ENCODE measurements around the gene ZSWIM8.

ZSWIM8 gene

DNA sequence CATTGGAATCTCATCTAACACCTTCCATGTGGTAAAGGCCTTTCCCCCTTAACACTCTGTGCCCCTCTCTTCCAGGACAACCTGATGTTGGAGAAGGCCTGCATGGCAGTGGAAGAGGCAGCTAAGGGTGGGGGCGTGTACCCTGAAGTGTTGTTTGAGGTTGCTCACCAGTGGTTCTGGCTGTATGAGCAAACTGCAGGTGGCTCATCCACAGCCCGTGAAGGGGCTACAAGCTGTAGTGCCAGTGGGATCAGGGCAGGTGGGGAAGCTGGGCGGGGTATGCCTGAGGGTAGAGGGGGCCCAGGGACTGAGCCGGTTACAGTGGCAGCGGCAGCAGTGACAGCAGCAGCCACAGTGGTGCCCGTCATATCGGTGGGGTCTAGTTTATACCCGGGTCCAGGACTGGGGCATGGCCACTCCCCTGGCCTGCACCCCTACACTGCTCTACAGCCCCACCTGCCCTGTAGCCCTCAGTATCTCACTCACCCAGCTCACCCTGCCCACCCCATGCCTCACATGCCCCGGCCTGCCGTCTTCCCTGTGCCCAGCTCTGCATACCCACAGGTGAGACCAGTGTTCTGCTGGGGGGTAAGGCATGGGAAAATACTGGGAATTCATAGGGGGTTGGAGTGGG, 13.6 kb downstream of the ZSWIM8 start:
- no peak for TF ChIP-seq TEAD4 (IDR thresholded peaks at IDR 0.05)
- no peak for TF ChIP-seq EP300 (IDR thresholded peaks at IDR 0.05; ENCODE audit: borderline replicate concordance)
- TF ChIP-seq TCF12 (IDR thresholded peaks at IDR 0.05; ENCODE audit: low read depth), result no peak
- TF ChIP-seq EGR1 (IDR thresholded peaks at IDR 0.05), result no peak
- TF ChIP-seq ZBTB7A (IDR thresholded peaks at IDR 0.05; ENCODE audit: low read depth), result no peak
- no peak for TF ChIP-seq RAD21 (IDR thresholded peaks at IDR 0.05; ENCODE audit: low read depth)
- no peak for TF ChIP-seq FOXM1 (IDR thresholded peaks at IDR 0.05; ENCODE audit: borderline replicate concordance, low read depth)
- no peak for TF ChIP-seq TAF1 (IDR thresholded peaks at IDR 0.05; ENCODE audit: low read depth)
- TF ChIP-seq CREB1 (IDR thresholded peaks at IDR 0.05; ENCODE audit: low read depth), result no peak
- TF ChIP-seq USF1 (IDR thresholded peaks at IDR 0.05), result no peak
- no peak for TF ChIP-seq YY1 (IDR thresholded peaks at IDR 0.05; ENCODE audit: low read depth)
- TF ChIP-seq NFIC (IDR thresholded peaks at IDR 0.05), result no peak
- no peak for TF ChIP-seq CEBPB (IDR thresholded peaks at IDR 0.05)
- no peak for TF ChIP-seq REST (IDR thresholded peaks at IDR 0.05; ENCODE audit: low read depth)
- TF ChIP-seq MAX (IDR thresholded peaks at IDR 0.05), result no peak

GRCh38 chr10:73799899-73800559, 14.6 kb downstream of the ZSWIM8 start:
- TF ChIP-seq USF1 (IDR thresholded peaks at IDR 0.05) (no peak), EGR1 (IDR thresholded peaks at IDR 0.05) (no peak), EP300 (IDR thresholded peaks at IDR 0.05; ENCODE audit: borderline replicate concordance) (no peak), FOXM1 (IDR thresholded peaks at IDR 0.05; ENCODE audit: borderline replicate concordance, low read depth) (no peak), NFIC (IDR thresholded peaks at IDR 0.05) (no peak), REST (IDR thresholded peaks at IDR 0.05; ENCODE audit: low read depth) (no peak), TCF12 (IDR thresholded peaks at IDR 0.05; ENCODE audit: low read depth) (no peak), TAF1 (IDR thresholded peaks at IDR 0.05; ENCODE audit: low read depth) (no peak), CEBPB (IDR thresholded peaks at IDR 0.05) (no peak), ZBTB7A (IDR thresholded peaks at IDR 0.05; ENCODE audit: low read depth) (no peak), CREB1 (IDR thresholded peaks at IDR 0.05; ENCODE audit: low read depth) (no peak)

DNA sequence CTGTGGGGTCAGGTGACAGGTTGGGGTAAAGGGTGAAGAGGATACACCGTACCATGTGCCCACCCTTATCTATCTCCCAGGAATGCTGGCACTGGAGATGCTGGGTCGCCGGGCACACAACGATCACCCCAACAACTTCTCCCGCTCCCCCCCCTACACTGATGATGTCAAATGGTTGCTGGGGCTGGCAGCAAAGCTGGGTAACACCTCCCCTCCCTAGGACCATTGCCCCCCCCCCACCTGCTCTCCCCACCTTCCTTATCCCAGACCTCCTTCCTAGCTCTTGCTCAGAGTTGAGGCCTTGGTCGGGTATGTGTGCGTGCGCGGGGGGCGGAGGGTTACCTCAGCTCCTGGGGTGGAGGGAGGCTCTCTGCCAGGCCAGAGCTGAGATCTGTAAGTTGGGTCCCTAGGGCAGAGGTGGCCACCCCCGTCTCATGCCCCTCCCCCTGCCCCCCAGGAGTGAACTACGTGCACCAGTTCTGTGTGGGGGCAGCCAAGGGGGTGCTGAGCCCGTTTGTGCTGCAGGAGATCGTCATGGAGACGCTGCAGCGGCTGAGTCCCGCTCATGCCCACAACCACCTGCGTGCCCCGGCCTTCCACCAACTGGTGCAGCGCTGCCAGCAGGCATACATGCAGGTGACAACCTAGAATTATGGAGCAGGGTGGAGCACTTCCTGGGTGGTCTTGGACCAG, 15.3 kb downstream of the ZSWIM8 start:
- TF ChIP-seq CEBPB (IDR thresholded peaks at IDR 0.05), result no peak

DNA sequence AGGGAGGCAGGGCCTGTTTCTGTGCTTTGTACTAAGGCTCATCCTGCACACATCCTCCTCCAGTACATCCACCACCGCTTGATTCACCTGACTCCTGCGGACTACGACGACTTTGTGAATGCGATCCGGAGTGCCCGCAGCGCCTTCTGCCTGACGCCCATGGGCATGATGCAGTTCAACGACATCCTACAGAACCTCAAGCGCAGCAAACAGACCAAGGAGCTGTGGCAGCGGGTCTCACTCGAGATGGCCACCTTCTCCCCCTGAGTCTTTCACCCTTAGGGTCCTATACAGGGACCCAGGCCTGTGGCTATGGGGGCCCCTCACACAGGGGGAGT, 15.8 kb downstream of the ZSWIM8 start:
- TF ChIP-seq TAF1 (IDR thresholded peaks at IDR 0.05; ENCODE audit: low read depth), result no peak
- no peak for TF ChIP-seq TEAD4 (IDR thresholded peaks at IDR 0.05)
- TF ChIP-seq CREB1 (IDR thresholded peaks at IDR 0.05; ENCODE audit: low read depth), result no peak

- TF ChIP-seq CREB1 (IDR thresholded peaks at IDR 0.05; ENCODE audit: low read depth) (no peak), EP300 (IDR thresholded peaks at IDR 0.05; ENCODE audit: borderline replicate concordance) (no peak), CEBPB (IDR thresholded peaks at IDR 0.05) (no peak), MAX (IDR thresholded peaks at IDR 0.05) (no peak), NFIC (IDR thresholded peaks at IDR 0.05) (no peak), TCF12 (IDR thresholded peaks at IDR 0.05; ENCODE audit: low read depth) (no peak), TEAD4 (IDR thresholded peaks at IDR 0.05) (no peak), USF1 (IDR thresholded peaks at IDR 0.05) (no peak), EGR1 (IDR thresholded peaks at IDR 0.05) (no peak), TAF1 (IDR thresholded peaks at IDR 0.05; ENCODE audit: low read depth) (no peak), RAD21 (IDR thresholded peaks at IDR 0.05; ENCODE audit: low read depth) (no peak)
Observed at GRCh38 chr10:73802276-73802991, 17.0 kb downstream of the ZSWIM8 start.
